Fibroblast of pulmonary artery (primary cell): ENCODE measurements around the gene MTREX.

Experiments used
- DNase-seq: peaks from one replicate; pipeline ENCODE4 v3.0.0-alpha.2; 2010; ENCODE audit warnings: low read depth
- H3K4me3 ChIP-seq: replicated peaks from 2 replicates; pipeline ENCODE4 v1.5.1; 2011; ENCODE audit warnings: low read depth, mild to moderate bottlenecking, control low read depth, low read length, moderate library complexity
- TF ChIP-seq, protein P1 (sequence below): IDR thresholded peaks from 2 replicates; pipeline ENCODE4 v1.5.1; 2011; ENCODE audit warnings: mild to moderate bottlenecking, control low read depth, low read length, inconsistent platforms; ENCODE audit errors: missing control alignments

The MTREX gene

DNA sequence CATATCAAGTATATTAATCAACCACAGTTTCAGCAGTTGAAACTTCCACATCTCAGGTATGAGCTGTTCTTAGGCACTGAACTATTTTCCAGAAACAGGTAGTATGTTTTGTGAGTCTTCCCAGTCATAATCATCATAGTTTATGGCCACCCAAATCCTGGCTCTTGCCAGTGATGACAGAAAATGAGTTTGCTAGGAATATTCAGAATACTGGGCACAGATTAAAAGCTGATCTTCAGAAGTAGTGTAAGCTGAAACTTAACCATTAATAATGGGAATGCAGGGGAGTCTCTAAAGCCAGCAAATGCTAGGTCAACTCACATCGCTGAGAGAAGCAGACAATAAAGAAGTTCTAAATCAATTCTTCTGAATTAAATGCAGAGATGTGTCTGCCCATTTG lies 162.5 kb downstream of the MTREX start:
- DNase-seq: no peak
- TF ChIP-seq, protein P1, sequence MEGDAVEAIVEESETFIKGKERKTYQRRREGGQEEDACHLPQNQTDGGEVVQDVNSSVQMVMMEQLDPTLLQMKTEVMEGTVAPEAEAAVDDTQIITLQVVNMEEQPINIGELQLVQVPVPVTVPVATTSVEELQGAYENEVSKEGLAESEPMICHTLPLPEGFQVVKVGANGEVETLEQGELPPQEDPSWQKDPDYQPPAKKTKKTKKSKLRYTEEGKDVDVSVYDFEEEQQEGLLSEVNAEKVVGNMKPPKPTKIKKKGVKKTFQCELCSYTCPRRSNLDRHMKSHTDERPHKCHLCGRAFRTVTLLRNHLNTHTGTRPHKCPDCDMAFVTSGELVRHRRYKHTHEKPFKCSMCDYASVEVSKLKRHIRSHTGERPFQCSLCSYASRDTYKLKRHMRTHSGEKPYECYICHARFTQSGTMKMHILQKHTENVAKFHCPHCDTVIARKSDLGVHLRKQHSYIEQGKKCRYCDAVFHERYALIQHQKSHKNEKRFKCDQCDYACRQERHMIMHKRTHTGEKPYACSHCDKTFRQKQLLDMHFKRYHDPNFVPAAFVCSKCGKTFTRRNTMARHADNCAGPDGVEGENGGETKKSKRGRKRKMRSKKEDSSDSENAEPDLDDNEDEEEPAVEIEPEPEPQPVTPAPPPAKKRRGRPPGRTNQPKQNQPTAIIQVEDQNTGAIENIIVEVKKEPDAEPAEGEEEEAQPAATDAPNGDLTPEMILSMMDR: no peak

DNA sequence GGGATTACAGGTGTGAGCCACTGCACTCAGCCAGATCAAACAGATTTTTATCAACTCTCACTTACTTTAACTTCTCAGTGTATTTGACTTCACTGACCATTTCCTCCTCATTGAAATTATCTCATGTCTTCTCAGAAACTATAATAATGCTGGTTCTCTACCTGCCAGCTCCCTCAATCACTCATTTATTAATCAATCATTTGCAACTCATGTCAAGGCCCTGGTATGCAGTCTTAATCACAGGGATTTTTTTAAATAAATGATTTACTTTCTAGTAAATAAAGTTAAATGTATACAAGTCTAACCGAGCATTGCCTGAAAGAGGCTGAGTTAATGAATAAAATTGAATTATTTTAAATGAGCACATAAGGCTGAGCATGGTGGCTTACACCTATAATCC lies 163.7 kb downstream of the MTREX start:
- DNase-seq: no peak
- no peak overlapping the region for H3K4me3 ChIP-seq
- TF ChIP-seq, protein P1: no peak

More for the DNA sequence above, 162.5 kb downstream of the MTREX start:
- H3K4me3 ChIP-seq: no peak overlapping the region

- DNase-seq: no peak
- no peak overlapping the region for H3K4me3 ChIP-seq
- TF ChIP-seq, protein P1: no peak
Observed at GRCh38 chr5:55472642-55473041, 164.9 kb downstream of the MTREX start.
